GM19395 (cell line): ENCODE results near the gene HDDC3.
A peak's percentile ranks its signal among the peaks of the same experiment; 100 is the strongest.
"Not testable (repeated sequence)": the region's sequence is repeated elsewhere in the genome, so short reads cannot be mapped to it uniquely, and the experiment has no call there.

Experiments
- ATAC-seq: cut with Tn5 transposase; IDR thresholded peaks from one replicate; pipeline ENCODE4 v1.9.1; 2021; ENCODE audit warnings: mild to moderate bottlenecking, moderate library complexity; ENCODE audit not compliant: unreplicated experiment

HDDC3 gene

GRCh38 chr15:90911906-90912769 is 20.2 kb downstream of the HDDC3 start:
- no peak for ATAC-seq

GRCh38 chr15:90911302-90911623 is 21.1 kb downstream of the HDDC3 start:
- ATAC-seq: no peak

- no peak for ATAC-seq
Observed at GRCh38 chr15:90910441-90911301, 21.7 kb downstream of the HDDC3 start.

- ATAC-seq: no peak
Observed at GRCh38 chr15:90909976-90910375, 22.4 kb downstream of the HDDC3 start.

GRCh38 chr15:90909449-90909848 is 22.9 kb downstream of the HDDC3 start:
- ATAC-seq: not testable (repeated sequence)

GRCh38 chr15:90907838-90908507 is 24.4 kb downstream of the HDDC3 start:
- ATAC-seq: no peak

- ATAC-seq: no peak
Observed at GRCh38 chr15:90907051-90907660, 25.2 kb downstream of the HDDC3 start.

GRCh38 chr15:90906181-90906849 is 26.0 kb downstream of the HDDC3 start:
- ATAC-seq: no peak

- ATAC-seq: no peak
Observed at GRCh38 chr15:90905306-90906180, 26.8 kb downstream of the HDDC3 start.

- ATAC-seq: no peak
Observed at GRCh38 chr15:90904746-90905145, 27.6 kb downstream of the HDDC3 start.

GRCh38 chr15:90903733-90904536 is 28.4 kb downstream of the HDDC3 start:
- no peak for ATAC-seq

- ATAC-seq: peak; percentile 66
Observed at GRCh38 chr15:90902840-90903732, 29.3 kb downstream of the HDDC3 start, which contains the start of gene MAN2A2. MAN2A2 (plus strand) TSS chr15:90903302; CDS start chr15:90904208, 906 bp downstream.

GRCh38 chr15:90902040-90902839 is 30.1 kb downstream of the HDDC3 start:
- peak; percentile 69 for ATAC-seq

- no peak for ATAC-seq
Observed at GRCh38 chr15:90901175-90902039, 30.9 kb downstream of the HDDC3 start.

GRCh38 chr15:90897131-90897655 is 35.2 kb downstream of the HDDC3 start:
- peak; percentile 76 for ATAC-seq
